ENCODE results near the gene PPP3CA. TPM values are rescaled to one million over a fixed set of nuclear protein-coding genes. Genes with fewer than 3 reads are reported as not detected.

Gene PPP3CA
- total and polyA plus RNA-seq, 2 of the 8 experiments (the other 6 are each of a cell fraction or from before 2014, with no cell fraction given), result 7.9 to 35.0 TPM

DNA sequence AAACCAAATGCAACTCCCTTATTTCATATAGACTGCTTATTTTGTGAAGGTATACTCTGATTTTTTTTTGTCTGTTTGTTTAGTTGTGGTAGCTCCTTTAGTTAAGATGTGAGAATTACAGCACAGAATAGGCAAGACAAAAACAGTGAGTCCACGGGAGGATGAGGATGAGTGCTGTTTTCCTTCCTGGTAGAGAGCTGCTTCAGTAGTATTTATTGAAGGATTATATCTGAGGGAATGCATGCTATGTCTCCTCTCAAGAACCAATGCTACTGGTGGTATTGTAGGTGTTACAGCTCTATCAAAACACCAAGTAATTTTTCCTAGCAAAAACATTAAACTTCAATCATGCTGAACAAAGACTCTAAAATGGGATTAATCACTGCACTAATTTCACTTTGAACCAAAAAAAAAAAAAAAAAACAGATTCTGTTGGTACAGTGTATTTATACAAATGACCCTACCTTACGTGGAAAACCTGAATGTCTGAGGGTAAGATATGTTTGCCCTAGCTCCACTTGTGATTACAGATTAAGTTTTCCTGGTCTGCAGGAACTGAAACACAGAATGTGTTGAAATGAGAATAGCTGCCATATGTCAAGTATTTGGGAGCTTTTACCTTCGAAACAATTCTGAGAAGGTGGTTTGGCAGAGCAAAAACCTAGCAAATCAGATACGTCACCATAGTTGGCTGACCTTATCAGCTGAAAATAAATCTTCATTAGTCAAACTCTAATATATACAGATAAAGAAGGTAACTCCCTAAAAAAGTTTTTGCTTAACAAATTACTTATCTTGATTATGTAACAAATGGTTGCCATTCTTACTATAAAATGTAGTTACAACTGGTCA, 40.3 kb downstream of the PPP3CA start (continued):
- TF ChIP-seq RNF2 (IDR thresholded peaks at IDR 0.05; ENCODE audit: borderline replicate concordance, low read depth, low read length, missing control alignments, poor library complexity, severe bottlenecking) (no peak), POLR2A (IDR thresholded peaks at IDR 0.05; ENCODE audit: control extremely low read depth in 1 of 2, low read depth in 2 of 2, low read length in 2 of 2) (no peak), KDM4A (IDR thresholded peaks at IDR 0.05; ENCODE audit: low read depth, low read length, severe bottlenecking) (no peak), EP300 (IDR thresholded peaks at IDR 0.05; ENCODE audit: borderline replicate concordance in 1 of 2, low read depth in 2 of 2, low read length in 2 of 2) (no peak), EZH2 (IDR thresholded peaks at IDR 0.05; ENCODE audit: low read depth, low read length, severe bottlenecking) (no peak), NANOG (IDR thresholded peaks at IDR 0.05; ENCODE audit: insufficient read depth, low read depth, low read length, poor library complexity, severe bottlenecking) (no peak), YY1 (IDR thresholded peaks at IDR 0.05; ENCODE audit: low read depth, low read length) (no peak)
- TF ChIP-seq, protein P1, sequence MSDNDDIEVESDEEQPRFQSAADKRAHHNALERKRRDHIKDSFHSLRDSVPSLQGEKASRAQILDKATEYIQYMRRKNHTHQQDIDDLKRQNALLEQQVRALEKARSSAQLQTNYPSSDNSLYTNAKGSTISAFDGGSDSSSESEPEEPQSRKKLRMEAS (IDR thresholded peaks at IDR 0.05), result no peak

Data from H1 (cell line).